T-helper 2 cell treated with Interferon-gamma antibody and Interleukin-4, amounts not matched to agents 5 μg/mL and 100 μg/mL, for 36 hours (primary cell): ENCODE results near the gene CALR3.
"Not testable (repeated sequence)": the region's sequence is repeated elsewhere in the genome, so short reads cannot be mapped to it uniquely, and the experiment has no call there.

ENCODE experiments used
- DNase-seq: peaks from one replicate; pipeline ENCODE4 v3.0.0; 2021; ENCODE audit warnings: low spot score
- H3K27ac Mint-ChIP-seq: one replicate; pipeline ENCODE4 v1.8.0; 2021; ENCODE audit warnings: mild to moderate bottlenecking, mixed read lengths
- H3K27me3 Mint-ChIP-seq: one replicate; pipeline ENCODE4 v1.8.0; 2021; ENCODE audit warnings: low read depth, mixed read lengths
- H3K36me3 Mint-ChIP-seq: one replicate; pipeline ENCODE4 v1.8.0; 2021; ENCODE audit warnings: low read depth, mixed read lengths
- H3K4me1 Mint-ChIP-seq: one replicate; pipeline ENCODE4 v1.8.0; 2021; ENCODE audit warnings: low read depth, mixed read lengths
- H3K4me3 Mint-ChIP-seq: one replicate; pipeline ENCODE4 v1.8.0; 2022; ENCODE audit warnings: mild to moderate bottlenecking, moderate library complexity, mixed read lengths
- H3K9me3 Mint-ChIP-seq: one replicate; pipeline ENCODE4 v1.8.0; 2021; ENCODE audit warnings: mixed read lengths

The CALR3 gene

GRCh38 chr19:16462757-16463250 is 33.2 kb downstream of the CALR3 start:
- peaks cover 2% of the 10 kb centered on the region for H3K36me3 Mint-ChIP-seq
- H3K27ac Mint-ChIP-seq, result no peak overlapping the region

DNA sequence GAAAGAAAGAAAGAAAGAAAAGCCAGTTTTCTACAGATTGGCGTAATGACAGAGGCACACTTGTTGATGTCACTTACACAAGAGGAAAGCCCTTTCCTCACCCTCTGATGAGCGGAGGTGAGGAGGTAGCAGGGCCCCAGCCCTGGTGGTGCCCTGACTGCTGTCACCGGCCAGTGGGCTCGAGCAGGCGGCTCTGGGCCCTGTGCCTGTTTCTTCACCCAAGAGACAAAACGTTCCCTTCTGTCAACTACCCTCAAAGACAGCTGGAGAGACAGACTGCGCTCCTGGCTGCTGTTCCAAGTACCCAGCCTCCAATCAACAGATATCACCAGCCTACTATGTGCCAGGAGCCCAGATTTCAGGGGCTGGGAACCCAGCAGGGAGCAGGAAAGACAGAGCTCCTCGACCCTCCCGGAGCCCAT is 34.3 kb downstream of the CALR3 start:
- H3K4me1 Mint-ChIP-seq, result peaks cover 21% of the 10 kb centered on the region
- H3K27me3 Mint-ChIP-seq, result no peaks in the 10 kb centered on the region
- H3K9me3 Mint-ChIP-seq, result no peaks in the 10 kb centered on the region
- DNase-seq, result no peak
- H3K36me3 Mint-ChIP-seq, result no peaks in the 10 kb centered on the region
- no peak overlapping the region for H3K4me3 Mint-ChIP-seq
- H3K27ac Mint-ChIP-seq, result peak overlapping the region; percentile 37

More at GRCh38 chr19:16462757-16463250, 33.2 kb downstream of the CALR3 start:
- DNase-seq, result no peak
- Mint-ChIP-seq H3K27me3 (no peaks in the 10 kb centered on the region), H3K9me3 (no peaks in the 10 kb centered on the region), H3K4me1 (peaks cover 15% of the 10 kb centered on the region), H3K4me3 (no peak overlapping the region)

- Mint-ChIP-seq H3K27ac (no peak overlapping the region), H3K4me3 (no peak overlapping the region), H3K27me3 (no peaks in the 10 kb centered on the region), H3K36me3 (no peaks in the 10 kb centered on the region), H3K4me1 (peaks cover 23% of the 10 kb centered on the region), H3K9me3 (no peaks in the 10 kb centered on the region)
- DNase-seq, result no peak
Measured at GRCh38 chr19:16460454-16460853, 35.5 kb downstream of the CALR3 start.

- no peak overlapping the region for H3K27ac Mint-ChIP-seq
- no peaks in the 10 kb centered on the region for H3K36me3 Mint-ChIP-seq
- H3K27me3 Mint-ChIP-seq, result no peaks in the 10 kb centered on the region
- peaks cover 23% of the 10 kb centered on the region for H3K4me1 Mint-ChIP-seq
- no peak overlapping the region for H3K4me3 Mint-ChIP-seq
- H3K9me3 Mint-ChIP-seq, result no peaks in the 10 kb centered on the region
- no peak for DNase-seq
Measured at GRCh38 chr19:16459680-16460079, 36.3 kb downstream of the CALR3 start.

DNA sequence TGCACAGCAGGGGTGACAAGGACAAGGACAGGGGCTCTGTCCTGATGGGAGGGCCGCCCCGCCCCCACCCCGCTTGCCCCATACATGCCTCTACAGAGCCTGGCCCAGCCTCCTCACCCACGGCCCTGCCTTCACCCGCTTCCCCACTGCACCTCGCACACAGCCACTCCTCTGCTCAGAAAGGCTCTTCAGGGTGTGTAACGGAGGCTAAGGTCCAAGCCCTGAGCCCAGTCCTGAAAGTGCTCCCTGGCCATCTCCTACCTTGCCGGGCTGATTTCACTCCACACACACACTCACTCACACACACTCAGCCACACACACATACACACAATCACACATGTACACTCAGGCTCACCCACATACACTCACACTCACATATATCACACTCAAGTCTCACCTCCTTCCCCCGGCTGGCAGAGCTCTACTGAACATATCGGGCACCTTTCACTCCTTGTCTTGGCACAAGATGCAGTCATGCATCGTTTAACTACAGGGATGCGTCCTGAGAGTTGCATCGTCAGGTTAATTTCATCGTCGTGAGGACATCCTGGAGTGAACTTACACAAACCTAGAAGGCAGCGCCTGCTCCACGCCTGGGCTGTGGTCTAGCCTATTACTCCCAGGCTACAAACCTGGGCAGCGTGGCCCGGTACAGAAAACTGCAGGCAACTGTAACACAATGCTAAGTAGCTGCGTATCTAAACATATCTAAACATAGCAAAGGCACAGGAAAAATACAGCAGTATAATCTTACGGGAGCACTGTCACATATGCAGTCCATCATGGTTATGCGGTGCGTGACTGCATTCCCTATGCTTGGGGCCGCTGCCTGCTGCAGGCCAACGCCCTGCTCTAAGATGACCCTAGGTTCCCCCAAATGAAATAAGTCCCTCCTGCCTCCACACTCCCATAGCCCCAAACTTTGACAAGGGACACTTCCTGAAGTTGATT is 37.3 kb downstream of the CALR3 start:
- H3K27me3 Mint-ChIP-seq, result no peaks in the 10 kb centered on the region
- no peaks in the 10 kb centered on the region for H3K9me3 Mint-ChIP-seq
- H3K27ac Mint-ChIP-seq, result peak overlapping the region; percentile 2
- DNase-seq, result no peak
- H3K4me3 Mint-ChIP-seq, result no peak overlapping the region
- H3K4me1 Mint-ChIP-seq, result peaks cover 23% of the 10 kb centered on the region
- no peaks in the 10 kb centered on the region for H3K36me3 Mint-ChIP-seq

DNA sequence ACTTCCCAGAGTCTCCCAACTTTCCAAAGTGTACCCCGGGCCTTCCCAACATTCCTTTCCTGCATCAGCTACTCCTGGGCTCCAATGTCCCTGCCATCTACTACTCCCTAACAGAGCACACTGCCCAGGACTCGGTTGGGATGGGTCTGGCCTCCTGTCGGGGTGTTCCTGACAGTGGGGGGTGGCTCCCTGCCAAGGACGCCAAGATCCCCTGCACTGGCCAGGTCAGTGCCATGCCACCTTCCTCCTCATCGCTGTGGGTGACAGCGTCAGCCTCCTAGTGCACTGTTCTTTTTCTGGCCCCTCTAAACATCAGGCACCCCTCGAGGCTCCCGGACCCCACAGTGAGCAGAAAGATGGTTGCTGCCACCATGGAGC is 38.0 kb downstream of the CALR3 start:
- no peak overlapping the region for H3K27ac Mint-ChIP-seq
- peaks cover 21% of the 10 kb centered on the region for H3K4me1 Mint-ChIP-seq
- DNase-seq, result no peak

GRCh38 chr19:16457195-16457953 is 38.6 kb downstream of the CALR3 start:
- Mint-ChIP-seq H3K4me1 (peaks cover 21% of the 10 kb centered on the region), H3K27ac (peak overlapping the region; percentile 28), H3K27me3 (no peaks in the 10 kb centered on the region), H3K4me3 (no peak overlapping the region), H3K36me3 (no peaks in the 10 kb centered on the region), H3K9me3 (no peaks in the 10 kb centered on the region)
- no peak for DNase-seq

More for the DNA sequence above, 38.0 kb downstream of the CALR3 start:
- H3K4me3 Mint-ChIP-seq, result no peak overlapping the region
- H3K9me3 Mint-ChIP-seq, result no peaks in the 10 kb centered on the region
- no peaks in the 10 kb centered on the region for H3K27me3 Mint-ChIP-seq
- no peaks in the 10 kb centered on the region for H3K36me3 Mint-ChIP-seq

GRCh38 chr19:16456652-16457194 is 39.2 kb downstream of the CALR3 start:
- Mint-ChIP-seq H3K27me3 (no peaks in the 10 kb centered on the region), H3K4me3 (no peak overlapping the region), H3K36me3 (no peaks in the 10 kb centered on the region), H3K4me1 (peaks cover 21% of the 10 kb centered on the region), H3K27ac (peak overlapping the region; percentile 28), H3K9me3 (no peaks in the 10 kb centered on the region)
- no peak for DNase-seq

DNA sequence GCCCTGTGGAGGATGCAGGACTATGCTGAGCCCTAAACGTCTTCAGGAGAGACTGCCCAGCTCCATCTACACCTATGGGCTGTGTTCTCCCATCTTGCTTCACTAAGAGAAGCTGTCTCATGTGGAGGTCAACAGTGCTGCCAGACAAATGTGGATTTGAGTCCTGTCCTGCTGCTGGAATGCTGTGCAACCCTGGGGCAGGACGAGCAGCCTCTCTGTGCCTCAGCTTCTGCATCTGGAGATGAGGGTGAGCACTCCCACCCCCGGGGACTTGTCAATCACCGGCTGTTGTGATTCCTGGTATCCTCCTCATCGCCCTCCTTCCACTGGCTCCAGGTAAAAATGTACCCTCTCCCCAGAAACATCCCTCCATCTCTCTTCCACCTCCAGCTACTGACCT is 40.5 kb downstream of the CALR3 start:
- Mint-ChIP-seq H3K27ac (no peak overlapping the region), H3K9me3 (no peaks in the 10 kb centered on the region), H3K27me3 (no peaks in the 10 kb centered on the region), H3K4me1 (peaks cover 24% of the 10 kb centered on the region), H3K4me3 (no peak overlapping the region), H3K36me3 (no peaks in the 10 kb centered on the region)
- no peak for DNase-seq

GRCh38 chr19:16454351-16454918 is 41.5 kb downstream of the CALR3 start:
- Mint-ChIP-seq H3K4me1 (peaks cover 28% of the 10 kb centered on the region), H3K27me3 (no peaks in the 10 kb centered on the region), H3K27ac (peak overlapping the region; percentile 23), H3K9me3 (peaks cover 4% of the 10 kb centered on the region), H3K4me3 (no peak overlapping the region), H3K36me3 (peaks cover 4% of the 10 kb centered on the region)
- no peak for DNase-seq

GRCh38 chr19:16452325-16452724 is 43.6 kb downstream of the CALR3 start:
- no peak for DNase-seq
- Mint-ChIP-seq H3K36me3 (peaks cover 10% of the 10 kb centered on the region), H3K27ac (no peak overlapping the region), H3K27me3 (no peaks in the 10 kb centered on the region), H3K4me3 (no peak overlapping the region), H3K9me3 (peaks cover 7% of the 10 kb centered on the region), H3K4me1 (peaks cover 32% of the 10 kb centered on the region)

DNA sequence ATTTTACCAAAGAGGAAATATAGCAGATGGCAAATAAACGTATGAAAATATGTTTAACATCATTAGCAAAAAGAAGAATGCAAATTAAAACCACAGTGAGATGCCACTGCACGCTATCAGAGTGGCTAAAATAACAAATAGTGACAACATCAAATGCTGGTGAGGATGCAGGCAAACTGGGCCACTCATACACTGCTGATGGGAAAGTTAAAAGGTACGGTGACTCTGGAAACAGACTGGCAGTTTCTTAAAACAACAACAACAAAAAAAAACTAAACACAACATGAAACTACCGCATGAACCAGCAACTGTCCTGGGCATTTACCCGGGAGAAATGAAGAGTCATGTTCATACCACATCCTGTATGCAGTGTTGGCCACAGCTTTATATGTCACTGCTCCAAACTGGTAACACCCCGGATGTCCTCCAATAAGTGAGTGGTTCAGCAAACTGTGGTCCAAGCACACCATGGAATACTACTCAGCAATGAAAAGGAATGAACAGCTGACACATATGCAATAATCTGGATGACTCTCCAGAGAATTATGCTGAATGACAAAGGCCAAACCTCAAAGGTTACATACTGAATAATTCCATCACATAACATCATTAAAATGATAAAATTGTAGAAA is 46.5 kb downstream of the CALR3 start:
- peak; percentile 46 for DNase-seq
- peaks cover 38% of the 10 kb centered on the region for H3K4me1 Mint-ChIP-seq
- H3K27ac Mint-ChIP-seq, result peak overlapping the region; percentile 86
- H3K4me3 Mint-ChIP-seq, result peak overlapping the region; percentile 37
- no peaks in the 10 kb centered on the region for H3K27me3 Mint-ChIP-seq
- peaks cover 7% of the 10 kb centered on the region for H3K9me3 Mint-ChIP-seq
- peaks cover 12% of the 10 kb centered on the region for H3K36me3 Mint-ChIP-seq

DNA sequence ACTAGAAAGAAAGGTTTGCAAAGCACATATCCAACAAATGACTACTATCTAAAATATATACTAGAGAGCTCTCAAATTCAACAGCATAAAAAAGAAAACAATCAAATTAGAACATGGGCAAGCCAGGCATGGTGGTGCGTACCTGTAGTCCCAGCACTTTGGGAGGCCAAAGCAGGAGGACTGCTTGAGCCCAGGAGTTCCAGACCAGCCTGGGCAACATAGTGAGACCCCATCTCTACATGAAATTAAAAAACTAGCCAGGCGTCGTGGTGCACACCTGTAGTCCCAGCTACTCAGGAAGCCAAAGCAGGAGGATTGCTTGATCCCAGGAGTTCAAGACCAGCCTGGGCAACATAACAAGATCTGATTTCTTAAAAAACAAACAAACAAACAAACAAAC is 47.1 kb downstream of the CALR3 start:
- H3K27me3 Mint-ChIP-seq, H3K9me3 Mint-ChIP-seq, DNase-seq: not testable (repeated sequence)
- Mint-ChIP-seq H3K4me1 (peaks cover 40% of the 10 kb centered on the region), H3K4me3 (peak overlapping the region; percentile 37), H3K36me3 (peaks cover 12% of the 10 kb centered on the region), H3K27ac (peak overlapping the region; percentile 86)
